ENCODE data around the gene TSGA10. TPM values are rescaled to one million over a fixed set of nuclear protein-coding genes. Genes with fewer than 3 reads are reported as not detected.
"Not testable (repeated sequence)": the region's sequence is repeated elsewhere in the genome, so short reads cannot be mapped to it uniquely, and the experiment has no call there.

The TSGA10 gene
- total RNA-seq, 1 experiment from 2014 or later: 7.5 TPM

- ChIA-PET POLR2A (no interaction called here), CTCF (no interaction called here)
- in situ Hi-C loops (cut with HindIII; ENCODE audit: low pct_unique_long_range_greater_than_20kb, low sequenced_read_pairs) (no loop called here), intact Hi-C loops (cut with micrococcal nuclease; ENCODE audit: unreplicated experiment) (no loop called here)
- DNase-seq (ENCODE audit: low read depth, low spot score): no peak
- TF ChIP-seq REST (IDR thresholded peaks at IDR 0.05; ENCODE audit: insufficient read depth in 1 of 2, low read depth in 2 of 2, low read length in 1 of 2) (no peak), POLR2AphosphoS5 (IDR thresholded peaks at IDR 0.05; ENCODE audit: low read depth, low read length) (no peak), SIN3A (IDR thresholded peaks at IDR 0.05; ENCODE audit: borderline replicate concordance, insufficient read depth, low read depth, low read length) (no peak), CTCF (IDR thresholded peaks at IDR 0.05) (no peak), TCF7L2 (IDR thresholded peaks at IDR 0.05; ENCODE audit: low read depth, low read length) (no peak)
- Histone ChIP-seq H3K4me1 (ENCODE audit: control insufficient read depth, insufficient read depth, low read length) (no peaks in the 10 kb centered on the region), H3K27ac (ENCODE audit: low read length) (no peak overlapping the region), H3K36me3 (ENCODE audit: control insufficient read depth, insufficient read depth, low read length) (0 out of 2 replicates have a peak, but pooled peaks cover under 1% of the 10 kb centered on the region), H3K27me3 (ENCODE audit: control insufficient read depth, insufficient read depth, low read length) (no peaks in the 10 kb centered on the region), H3K9me3 (ENCODE audit: control insufficient read depth, insufficient read depth, low read depth, low read length) (no peaks in the 10 kb centered on the region), H3K4me3 (ENCODE audit: low read depth in 2 of 2, low read length in 2 of 2) (no peak overlapping the region)
- BruUV-seq (replicated peaks): no TSS peak
- 0 out of 2 replicates have a peak, but pooled peaks have one; percentile 51 for ATAC-seq
Observed at GRCh38 chr2:99200076-99200800, 45.5 kb upstream of the TSGA10 start.

GRCh38 chr2:99198103-99198841 is 43.5 kb upstream of the TSGA10 start:
- TF ChIP-seq SIN3A (IDR thresholded peaks at IDR 0.05; ENCODE audit: borderline replicate concordance, insufficient read depth, low read depth, low read length) (no peak), POLR2AphosphoS5 (IDR thresholded peaks at IDR 0.05; ENCODE audit: low read depth, low read length) (no peak), CTCF (IDR thresholded peaks at IDR 0.05) (no peak), TCF7L2 (IDR thresholded peaks at IDR 0.05; ENCODE audit: low read depth, low read length) (no peak), REST (IDR thresholded peaks at IDR 0.05; ENCODE audit: insufficient read depth in 1 of 2, low read depth in 2 of 2, low read length in 1 of 2) (no peak)
- in situ Hi-C loops (cut with HindIII; ENCODE audit: low pct_unique_long_range_greater_than_20kb, low sequenced_read_pairs): no loop called here

GRCh38 chr2:99192364-99192763 is 37.6 kb upstream of the TSGA10 start:
- H3K27me3 ChIP-seq (ENCODE audit: control insufficient read depth, insufficient read depth, low read length); H3K9me3 ChIP-seq (ENCODE audit: control insufficient read depth, insufficient read depth, low read depth, low read length); POLR2A ChIA-PET; H3K4me3 ChIP-seq (ENCODE audit: low read depth in 2 of 2, low read length in 2 of 2); H3K36me3 ChIP-seq (ENCODE audit: control insufficient read depth, insufficient read depth, low read length); BruUV-seq (replicated peaks); CTCF ChIA-PET; in situ Hi-C loops (cut with HindIII; ENCODE audit: low pct_unique_long_range_greater_than_20kb, low sequenced_read_pairs); H3K4me1 ChIP-seq (ENCODE audit: control insufficient read depth, insufficient read depth, low read length); H3K27ac ChIP-seq (ENCODE audit: low read length); ATAC-seq; intact Hi-C loops (cut with micrococcal nuclease; ENCODE audit: unreplicated experiment); DNase-seq (ENCODE audit: low read depth, low spot score): not testable (repeated sequence)

More at GRCh38 chr2:99198103-99198841, 43.5 kb upstream of the TSGA10 start:
- BruUV-seq (replicated peaks): no TSS peak
- H3K4me1 ChIP-seq (ENCODE audit: control insufficient read depth, insufficient read depth, low read length): no peaks in the 10 kb centered on the region
- H3K9me3 ChIP-seq (ENCODE audit: control insufficient read depth, insufficient read depth, low read depth, low read length): no peaks in the 10 kb centered on the region
- H3K4me3 ChIP-seq (ENCODE audit: low read depth in 2 of 2, low read length in 2 of 2): no peak overlapping the region
- ChIA-PET POLR2A (no interaction called here), CTCF (interaction anchor here (0.6 kb wide), 1 partner anchor 16 kb away, joined by 5 read pairs; no protein-coding TSS in a partner anchor)
- no peak for DNase-seq (ENCODE audit: low read depth, low spot score)
- H3K27ac ChIP-seq (ENCODE audit: low read length): no peak overlapping the region
- no peaks in the 10 kb centered on the region for H3K27me3 ChIP-seq (ENCODE audit: control insufficient read depth, insufficient read depth, low read length)
- peaks cover 5% of the 10 kb centered on the region for H3K36me3 ChIP-seq (ENCODE audit: control insufficient read depth, insufficient read depth, low read length)
- no peak for ATAC-seq
- intact Hi-C loops (cut with micrococcal nuclease; ENCODE audit: unreplicated experiment): no loop called here

Measured in Panc1 (cell line).